IPS-15b (cell line): ENCODE measurements around the gene ZNF683.
"Not testable (repeated sequence)": the region's sequence is repeated elsewhere in the genome, so short reads cannot be mapped to it uniquely, and the experiment has no call there.

ENCODE experiments used
- H3K27me3 ChIP-seq: one replicate; pipeline ENCODE4 v1.6.1; 2013; ENCODE audit warnings: low read length; ENCODE audit not compliant: control insufficient read depth, insufficient read depth
- H3K36me3 ChIP-seq: one replicate; pipeline ENCODE4 v1.6.1; 2013; ENCODE audit warnings: low read length; ENCODE audit not compliant: control insufficient read depth, insufficient read depth
- H3K4me1 ChIP-seq: one replicate; pipeline ENCODE4 v1.6.1; 2013; ENCODE audit warnings: mild to moderate bottlenecking, low read length; ENCODE audit not compliant: control insufficient read depth, insufficient read depth
- H3K4me3 ChIP-seq: one replicate; pipeline ENCODE4 v1.5.1; 2013; ENCODE audit warnings: low read depth, low read length
- H3K9ac ChIP-seq: one replicate; pipeline ENCODE4 v1.6.1; 2013; ENCODE audit warnings: low read depth, mild to moderate bottlenecking, low read length
- H3K9me3 ChIP-seq: one replicate; pipeline ENCODE4 v1.6.1; 2013; ENCODE audit warnings: mild to moderate bottlenecking, low read length; ENCODE audit not compliant: control insufficient read depth, insufficient read depth

Gene ZNF683

DNA sequence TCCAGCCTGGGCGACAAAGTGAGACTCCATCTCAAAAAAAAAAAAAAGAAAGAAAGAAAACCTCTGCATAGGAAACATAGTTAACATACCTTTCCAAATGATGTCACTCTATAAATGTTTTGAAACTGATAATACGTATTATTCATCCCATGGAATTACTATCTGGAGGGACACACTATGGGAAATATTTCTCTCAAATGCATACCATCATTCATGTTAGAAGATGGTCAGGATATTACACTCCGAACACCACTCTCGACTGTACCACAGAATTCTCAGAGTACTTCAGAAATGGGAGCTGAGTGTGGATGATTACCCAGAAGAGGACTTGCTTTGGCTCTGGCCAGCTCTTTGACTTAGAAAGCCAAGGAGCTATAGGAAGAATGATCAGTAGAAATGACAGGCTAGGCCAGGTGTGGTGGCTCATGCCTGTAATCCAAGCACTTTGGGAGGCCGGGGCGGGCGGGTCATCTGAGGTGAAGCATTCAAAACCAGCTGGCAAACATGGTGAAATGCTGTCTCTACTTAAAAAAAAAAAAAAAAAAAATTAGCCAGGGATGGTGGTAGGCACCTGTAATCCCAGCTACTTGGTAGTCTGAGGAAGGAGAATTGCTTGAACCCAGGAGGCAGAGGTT, 32.8 kb upstream of the ZNF683 start:
- H3K27me3 ChIP-seq, result no peaks in the 10 kb centered on the region
- H3K9me3 ChIP-seq, result no peaks in the 10 kb centered on the region
- H3K9ac ChIP-seq, result no peak overlapping the region
- H3K36me3 ChIP-seq, result no peaks in the 10 kb centered on the region
- H3K4me1 ChIP-seq, result peaks cover 4% of the 10 kb centered on the region
- no peak overlapping the region for H3K4me3 ChIP-seq

DNA sequence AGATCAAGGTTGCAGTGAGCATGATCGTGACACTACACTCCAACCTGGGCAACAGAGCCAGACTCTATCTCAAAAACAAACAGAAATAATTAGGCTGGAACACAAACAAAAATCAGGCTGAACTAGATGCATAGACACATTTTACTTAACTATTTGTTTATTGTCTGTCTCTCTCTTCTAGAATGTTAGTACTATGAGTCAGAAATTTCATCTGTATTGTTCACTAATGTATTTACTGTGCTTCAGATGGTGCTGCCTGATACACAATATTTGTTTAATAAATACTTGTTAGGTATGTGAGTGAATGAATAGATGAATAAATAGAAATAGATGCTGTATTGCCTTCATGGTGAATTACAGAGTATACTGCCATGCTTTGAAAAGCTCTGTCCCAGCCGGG, 32.1 kb upstream of the ZNF683 start:
- Histone ChIP-seq H3K9me3 (no peaks in the 10 kb centered on the region), H3K4me3 (no peak overlapping the region), H3K4me1 (peaks cover 2% of the 10 kb centered on the region), H3K27me3 (no peaks in the 10 kb centered on the region), H3K9ac (no peak overlapping the region), H3K36me3 (no peaks in the 10 kb centered on the region)

DNA sequence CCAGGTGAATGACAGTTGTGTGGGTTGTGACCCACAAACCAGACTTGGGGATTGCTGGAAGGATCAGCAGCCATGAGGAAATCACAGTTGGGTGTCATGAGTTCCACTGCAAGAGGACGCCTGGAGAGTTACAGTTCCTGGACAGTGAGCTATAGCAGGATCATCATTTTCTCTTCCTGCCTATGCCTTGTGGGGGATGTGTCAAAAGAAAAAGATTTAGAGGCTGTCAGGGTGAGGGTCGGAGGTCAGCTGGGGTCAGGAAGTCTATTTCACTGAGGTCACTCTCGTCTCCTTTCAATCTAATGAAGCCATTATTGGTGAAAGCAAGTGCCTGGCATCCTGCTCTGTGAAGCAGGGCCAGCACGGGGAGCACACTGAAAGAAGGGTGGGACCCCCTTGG, 31.1 kb upstream of the ZNF683 start:
- no peaks in the 10 kb centered on the region for H3K27me3 ChIP-seq
- no peak overlapping the region for H3K4me3 ChIP-seq
- no peaks in the 10 kb centered on the region for H3K4me1 ChIP-seq
- no peak overlapping the region for H3K9ac ChIP-seq
- no peaks in the 10 kb centered on the region for H3K9me3 ChIP-seq
- H3K36me3 ChIP-seq, result no peaks in the 10 kb centered on the region

DNA sequence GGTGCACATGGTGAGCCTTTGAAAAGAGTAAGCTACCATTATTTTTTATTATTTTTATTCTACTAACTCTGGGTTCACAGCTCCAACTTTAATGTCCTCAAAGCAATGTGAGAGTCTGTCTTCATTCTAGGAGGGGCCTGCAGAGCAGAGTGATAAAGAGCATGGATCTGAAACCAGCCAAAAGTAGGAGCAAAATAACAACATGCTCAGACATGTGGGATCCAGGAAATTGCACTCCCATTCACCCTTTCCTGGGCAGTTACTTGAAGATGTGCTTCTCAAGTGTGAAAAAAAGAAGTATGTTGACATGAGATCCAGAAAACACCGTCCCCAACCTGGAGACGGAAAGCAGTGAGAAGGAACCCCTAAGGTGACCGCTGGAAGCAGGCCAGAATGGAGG, 29.3 kb upstream of the ZNF683 start:
- no peak overlapping the region for H3K9ac ChIP-seq

DNA sequence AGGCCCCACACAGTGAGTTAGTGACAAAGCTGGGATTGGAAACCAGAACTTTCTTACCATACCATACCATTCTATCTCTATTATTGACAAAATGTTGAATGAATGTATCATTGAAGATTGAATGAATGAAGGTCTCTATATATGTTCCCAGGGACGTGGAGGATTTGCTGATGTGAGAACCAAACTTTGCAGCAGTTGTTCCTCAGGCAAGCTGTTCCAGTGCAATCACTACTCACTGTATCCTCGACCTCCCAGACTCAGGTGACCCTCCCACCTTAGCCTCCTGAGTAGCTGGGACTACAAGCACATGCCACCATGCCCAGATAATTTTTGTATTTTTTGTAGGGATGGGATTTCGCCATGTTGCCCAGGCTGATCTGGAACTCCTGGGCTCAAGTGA, 26.5 kb upstream of the ZNF683 start:
- no peaks in the 10 kb centered on the region for H3K9me3 ChIP-seq
- no peak overlapping the region for H3K9ac ChIP-seq
- H3K4me3 ChIP-seq, result no peak overlapping the region
- no peaks in the 10 kb centered on the region for H3K27me3 ChIP-seq
- no peaks in the 10 kb centered on the region for H3K36me3 ChIP-seq
- H3K4me1 ChIP-seq, result no peaks in the 10 kb centered on the region

More for the DNA sequence above, 29.3 kb upstream of the ZNF683 start:
- Histone ChIP-seq H3K4me3 (no peak overlapping the region), H3K4me1 (no peaks in the 10 kb centered on the region), H3K27me3 (no peaks in the 10 kb centered on the region), H3K36me3 (no peaks in the 10 kb centered on the region), H3K9me3 (no peaks in the 10 kb centered on the region)

DNA sequence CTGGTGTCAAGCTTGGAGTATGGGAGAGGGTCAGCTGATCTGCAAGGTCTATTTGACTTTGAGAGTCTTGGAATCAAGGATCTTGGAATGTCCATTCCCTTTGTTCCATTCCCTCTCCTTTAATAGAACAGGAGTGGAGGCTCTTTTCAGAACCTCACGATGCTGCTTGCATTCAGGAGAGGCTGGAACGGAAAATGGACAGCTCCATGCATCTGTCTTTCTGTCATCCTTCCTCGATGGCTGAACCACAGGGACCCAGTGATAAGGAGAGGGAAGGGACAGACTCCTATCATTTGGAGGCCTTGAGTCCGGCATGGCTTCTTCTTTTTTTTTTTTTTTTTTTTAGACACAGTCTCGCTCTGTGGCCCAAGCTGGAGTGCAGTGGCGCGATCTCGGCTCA, 23.2 kb upstream of the ZNF683 start:
- Histone ChIP-seq H3K4me3 (no peak overlapping the region), H3K4me1 (peaks cover 7% of the 10 kb centered on the region), H3K27me3 (no peaks in the 10 kb centered on the region), H3K36me3 (no peaks in the 10 kb centered on the region), H3K9me3 (no peaks in the 10 kb centered on the region), H3K9ac (no peak overlapping the region)

DNA sequence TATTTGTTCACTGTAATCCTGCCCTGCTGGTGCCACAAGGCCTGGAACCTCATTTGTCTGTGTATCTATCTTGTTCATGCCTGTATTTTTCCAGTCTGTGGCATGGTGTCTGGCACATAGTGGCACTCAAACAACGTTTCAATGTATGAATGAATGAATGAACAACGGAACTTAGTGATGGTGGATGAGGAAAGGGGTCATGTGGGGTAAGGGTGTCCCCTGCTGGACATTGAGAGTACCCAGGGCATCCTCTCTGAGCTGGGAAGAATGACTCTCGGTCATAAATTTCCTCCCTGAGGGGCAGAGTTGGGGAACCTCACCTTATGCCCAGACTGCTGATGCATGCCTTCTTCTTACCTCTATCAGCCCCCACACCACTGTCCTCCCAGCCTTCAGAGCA, 18.9 kb upstream of the ZNF683 start:
- H3K27me3 ChIP-seq, result no peaks in the 10 kb centered on the region
- H3K36me3 ChIP-seq, result no peaks in the 10 kb centered on the region
- no peaks in the 10 kb centered on the region for H3K9me3 ChIP-seq
- peaks cover 7% of the 10 kb centered on the region for H3K4me1 ChIP-seq
- no peak overlapping the region for H3K4me3 ChIP-seq
- H3K9ac ChIP-seq, result no peak overlapping the region

DNA sequence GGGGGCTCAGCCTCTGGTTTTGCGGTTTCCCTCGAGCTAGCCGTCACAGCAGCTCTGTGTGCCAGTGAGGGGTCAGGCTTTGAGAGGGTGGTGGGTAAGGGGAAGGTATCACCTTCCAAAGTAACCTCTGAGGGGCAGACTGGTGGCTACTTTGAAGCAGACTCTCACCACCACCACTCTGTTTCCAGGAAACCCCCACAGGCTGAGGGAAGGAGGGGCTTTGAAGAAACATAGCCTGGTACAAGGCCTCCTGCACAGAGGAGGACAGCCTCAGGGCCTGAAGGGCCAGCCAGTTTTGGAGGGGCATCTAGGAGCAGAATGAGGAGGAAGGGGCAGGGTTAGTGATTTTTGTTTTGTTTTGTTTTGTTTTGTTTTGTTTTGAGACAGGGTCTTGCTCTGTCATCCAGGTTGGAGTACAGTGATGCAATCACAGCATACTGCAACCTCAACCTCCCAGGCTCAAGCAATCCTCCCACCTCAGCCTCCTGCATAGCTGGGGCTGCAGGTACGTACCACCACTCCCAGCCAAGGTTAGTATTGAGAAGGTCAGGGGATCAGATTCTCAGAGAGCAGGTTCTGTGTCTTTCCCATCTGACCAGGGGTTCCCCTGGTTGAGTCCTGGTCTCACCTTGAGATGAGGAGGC, 17.2 kb upstream of the ZNF683 start:
- Histone ChIP-seq H3K4me1 (peaks cover 11% of the 10 kb centered on the region), H3K36me3 (no peaks in the 10 kb centered on the region), H3K9me3 (no peaks in the 10 kb centered on the region), H3K27me3 (no peaks in the 10 kb centered on the region), H3K9ac (no peak overlapping the region), H3K4me3 (no peak overlapping the region)

DNA sequence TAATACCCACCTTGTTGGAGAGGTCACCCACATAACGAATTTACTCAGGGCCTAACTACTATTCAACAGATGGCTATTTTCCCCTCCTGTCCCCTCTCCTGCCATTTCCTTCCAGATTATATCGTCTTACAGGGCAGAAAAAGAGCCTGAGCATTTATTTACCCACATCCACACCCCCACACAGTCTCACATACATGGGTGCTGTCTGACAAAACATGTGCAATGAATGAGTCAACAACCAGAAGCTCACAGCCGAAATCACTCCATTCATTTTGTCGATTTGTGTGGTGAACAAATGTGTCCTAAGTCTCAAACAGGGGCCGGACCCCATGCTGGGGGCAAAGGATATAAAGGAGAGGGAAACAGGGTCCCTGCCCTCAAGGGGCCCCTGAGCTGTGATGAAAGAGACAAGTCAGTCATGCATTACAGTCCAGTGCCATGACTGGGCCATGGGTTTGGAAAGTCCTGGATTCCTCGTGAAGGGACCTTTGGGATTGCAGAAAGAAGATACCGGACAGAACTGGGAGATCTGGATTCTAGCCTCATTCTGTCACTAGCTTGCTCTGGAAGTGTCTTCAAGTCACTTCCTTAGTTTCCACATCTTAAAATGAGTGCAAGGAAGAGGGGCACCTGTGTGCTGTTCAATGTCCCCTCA, 16.4 kb upstream of the ZNF683 start:
- H3K9ac ChIP-seq, result no peak overlapping the region

DNA sequence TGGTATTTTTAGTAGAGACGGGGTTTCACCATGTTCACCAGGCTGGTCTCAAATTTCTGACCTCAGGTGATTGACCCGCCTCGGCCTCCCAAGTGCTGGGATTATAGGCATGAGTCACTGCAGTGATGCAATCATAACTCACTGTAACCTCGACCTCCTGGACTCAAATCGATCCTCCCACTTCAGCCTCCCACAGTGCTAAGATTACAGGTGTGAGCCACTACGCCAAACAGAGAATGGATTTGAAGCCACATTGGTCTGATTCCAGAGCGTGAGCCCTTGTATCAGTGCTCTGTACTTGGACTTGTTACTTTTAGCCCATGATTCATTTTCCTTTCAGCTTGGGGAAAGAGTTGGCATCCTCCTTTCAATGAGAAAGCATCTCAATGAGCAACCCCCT, 14.9 kb upstream of the ZNF683 start:
- Histone ChIP-seq H3K4me1 (peaks cover 6% of the 10 kb centered on the region), H3K4me3 (no peak overlapping the region), H3K27me3 (no peaks in the 10 kb centered on the region), H3K9me3 (no peaks in the 10 kb centered on the region), H3K36me3 (no peaks in the 10 kb centered on the region), H3K9ac (no peak overlapping the region)

More for the DNA sequence above, 16.4 kb upstream of the ZNF683 start:
- Histone ChIP-seq H3K27me3 (no peaks in the 10 kb centered on the region), H3K36me3 (no peaks in the 10 kb centered on the region), H3K4me3 (no peak overlapping the region), H3K9me3 (no peaks in the 10 kb centered on the region), H3K4me1 (peaks cover 11% of the 10 kb centered on the region)

DNA sequence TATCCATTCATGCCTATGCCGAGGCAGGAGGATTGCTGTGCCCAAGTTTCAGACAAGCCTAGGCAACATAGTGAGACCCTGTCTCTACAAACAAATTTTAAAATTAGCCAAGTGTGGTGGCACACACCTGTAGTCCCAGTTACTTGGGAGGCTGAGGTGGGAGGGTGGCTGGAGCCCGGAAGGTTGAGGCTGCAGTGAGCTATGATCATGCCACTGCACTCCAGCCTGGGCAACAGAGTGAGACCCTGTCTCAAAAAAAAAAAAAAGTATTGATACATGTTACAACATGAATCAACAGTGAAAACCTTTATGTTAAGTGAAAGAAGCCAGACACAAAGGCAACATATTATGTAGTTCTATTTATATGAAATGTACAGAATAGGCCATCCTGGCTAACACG, 12.5 kb upstream of the ZNF683 start:
- H3K4me1 ChIP-seq, H3K4me3 ChIP-seq, H3K36me3 ChIP-seq, H3K27me3 ChIP-seq, H3K9me3 ChIP-seq, H3K9ac ChIP-seq: not testable (repeated sequence)

DNA sequence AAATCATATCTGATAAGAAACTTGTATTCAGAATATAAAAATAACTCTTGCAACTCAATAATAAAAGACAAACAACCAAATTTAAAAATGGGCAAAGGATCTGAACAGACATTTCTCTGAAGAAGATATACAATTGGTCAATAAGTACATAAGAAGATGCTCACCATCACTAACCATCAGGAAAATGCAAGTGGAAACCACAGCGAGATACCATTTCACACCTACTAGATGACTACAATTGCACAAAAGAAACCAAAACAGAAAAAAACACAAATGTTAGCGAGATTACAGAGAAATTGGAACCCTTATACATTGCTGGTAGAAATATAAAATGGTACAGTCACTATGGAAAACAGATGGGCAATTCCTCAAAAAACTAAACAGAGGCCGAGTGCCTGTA, 11.5 kb upstream of the ZNF683 start:
- peaks cover 4% of the 10 kb centered on the region for H3K4me1 ChIP-seq
- H3K9me3 ChIP-seq, result no peaks in the 10 kb centered on the region
- no peaks in the 10 kb centered on the region for H3K27me3 ChIP-seq
- H3K4me3 ChIP-seq, result no peak overlapping the region
- H3K36me3 ChIP-seq, result no peaks in the 10 kb centered on the region
- no peak overlapping the region for H3K9ac ChIP-seq
